COLO829 (cell line): ENCODE results near the gene HSF2.

ENCODE experiments used
- DNase-seq: peaks from one replicate; pipeline ENCODE4 v3.0.0; 2012; ENCODE audit warnings: low spot score

Gene HSF2

DNA sequence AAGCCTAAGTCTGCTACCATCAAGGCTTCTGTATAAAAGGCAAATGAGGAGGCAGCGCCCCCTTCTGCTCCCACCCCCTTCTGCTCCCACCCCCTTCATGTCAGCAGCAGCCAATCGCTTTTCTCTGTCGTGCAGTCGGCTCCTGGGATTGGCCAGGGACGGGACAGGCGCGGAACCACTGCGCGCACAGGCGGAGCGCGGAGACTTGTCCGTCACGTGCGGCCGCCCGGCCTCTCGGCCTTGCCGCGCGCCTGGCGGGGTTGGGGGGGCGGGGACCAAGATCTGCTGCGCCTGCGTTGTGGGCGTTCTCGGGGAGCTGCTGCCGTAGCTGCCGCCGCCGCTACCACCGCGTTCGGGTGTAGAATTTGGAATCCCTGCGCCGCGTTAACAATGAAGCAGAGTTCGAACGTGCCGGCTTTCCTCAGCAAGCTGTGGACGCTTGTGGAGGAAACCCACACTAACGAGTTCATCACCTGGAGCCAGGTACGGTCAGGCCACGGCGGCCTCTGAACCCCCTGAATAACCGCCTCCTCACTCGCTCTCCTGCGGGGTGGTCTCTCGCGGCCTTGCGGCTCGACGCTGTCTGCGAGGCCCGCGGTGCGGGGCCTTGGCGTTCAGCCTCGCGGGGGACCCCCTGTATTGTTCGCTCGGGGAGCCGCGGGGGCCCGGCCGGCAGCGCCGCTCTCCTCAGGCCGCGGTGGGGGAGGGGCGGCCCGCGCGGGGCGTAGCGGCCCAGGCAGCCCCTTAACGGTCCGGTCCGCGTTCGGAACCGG lies at the start of gene HSF2:
TSS of gene HSF2 (plus strand) at position 305 of the 773 bp plus-strand sequence. CDS start at position 391, 86 bp downstream.
- peak; percentile 89 for DNase-seq

- DNase-seq: no peak
Observed at GRCh38 chr6:122352981-122353664, 46.3 kb upstream of the HSF2 start.

DNA sequence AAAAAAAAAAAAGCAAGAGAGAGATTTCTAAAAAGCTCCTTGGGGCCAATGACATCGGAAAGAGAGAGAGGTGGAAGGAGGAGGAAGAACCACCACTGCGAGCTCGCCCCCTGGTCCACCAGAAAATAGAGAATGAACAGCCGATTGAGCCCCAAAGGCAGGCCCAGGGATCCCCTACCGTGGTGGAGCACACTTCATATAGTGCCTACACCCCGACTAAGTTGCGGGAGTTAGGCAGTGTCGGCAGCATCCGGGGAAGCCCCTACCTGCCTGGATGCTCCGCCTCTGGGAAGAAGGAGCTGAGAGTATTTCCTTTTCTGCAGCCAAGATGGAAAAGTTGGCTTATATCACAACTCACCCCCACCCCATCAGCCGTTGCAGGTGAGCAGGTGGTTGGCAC lies 38.6 kb upstream of the HSF2 start:
- no peak for DNase-seq

GRCh38 chr6:122361314-122361979 lies 38.0 kb upstream of the HSF2 start:
- no peak for DNase-seq

GRCh38 chr6:122363769-122364483 lies 35.5 kb upstream of the HSF2 start:
- DNase-seq: no peak

DNA sequence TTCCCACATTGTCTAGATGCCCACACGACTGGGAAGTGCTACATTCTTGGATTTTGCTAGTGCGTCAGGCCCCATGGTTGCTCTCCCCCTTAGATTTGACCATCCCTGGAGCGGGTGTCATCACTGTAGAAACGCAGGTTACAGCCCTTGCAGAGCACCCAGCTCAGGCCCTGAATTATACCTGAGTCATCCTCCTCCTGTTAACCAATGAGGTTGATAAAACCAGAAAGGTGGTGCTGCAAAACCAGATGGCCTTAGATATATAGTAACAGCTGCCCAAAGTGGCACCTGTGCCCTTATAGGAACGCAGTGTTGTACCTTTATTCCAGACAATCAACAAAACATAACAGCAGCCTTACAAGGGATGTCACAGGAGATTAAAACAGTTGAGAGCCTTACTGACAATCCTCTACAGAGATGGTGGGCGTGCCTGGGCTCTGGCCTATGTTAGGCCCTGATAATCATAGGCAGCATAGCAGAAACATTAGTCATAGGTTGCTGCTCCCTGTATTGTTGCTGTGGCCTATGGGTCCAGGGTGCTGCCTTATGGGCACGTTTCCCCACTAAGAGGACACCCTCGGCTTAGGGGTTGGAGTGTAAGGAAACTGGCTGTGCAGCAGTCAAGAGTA lies 33.6 kb upstream of the HSF2 start:
- no peak for DNase-seq

- DNase-seq: no peak
Observed at GRCh38 chr6:122367171-122367570, 32.3 kb upstream of the HSF2 start.

DNA sequence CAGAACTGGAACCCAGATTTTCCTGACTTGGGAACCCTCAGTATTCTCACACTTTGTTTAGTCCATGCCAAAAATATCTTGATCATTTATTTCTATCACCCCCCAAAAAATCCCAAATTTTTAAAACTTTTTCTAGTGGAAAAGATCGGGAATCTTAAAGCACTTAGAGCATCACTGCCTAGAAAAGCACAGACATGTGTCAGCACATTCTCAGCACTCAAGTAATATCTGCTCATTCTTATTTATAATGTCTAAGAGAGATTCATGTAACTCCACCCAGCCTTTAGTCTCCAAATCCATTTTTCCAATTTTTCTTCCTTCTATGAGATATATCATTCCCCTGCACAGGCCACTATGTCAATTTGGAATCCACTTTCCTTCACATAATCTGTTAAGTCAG lies 29.9 kb upstream of the HSF2 start:
- DNase-seq: no peak

GRCh38 chr6:122372647-122373046 lies 26.8 kb upstream of the HSF2 start:
- DNase-seq: peak; percentile 13

- DNase-seq: no peak
Observed at GRCh38 chr6:122374307-122374706, 25.1 kb upstream of the HSF2 start.

DNA sequence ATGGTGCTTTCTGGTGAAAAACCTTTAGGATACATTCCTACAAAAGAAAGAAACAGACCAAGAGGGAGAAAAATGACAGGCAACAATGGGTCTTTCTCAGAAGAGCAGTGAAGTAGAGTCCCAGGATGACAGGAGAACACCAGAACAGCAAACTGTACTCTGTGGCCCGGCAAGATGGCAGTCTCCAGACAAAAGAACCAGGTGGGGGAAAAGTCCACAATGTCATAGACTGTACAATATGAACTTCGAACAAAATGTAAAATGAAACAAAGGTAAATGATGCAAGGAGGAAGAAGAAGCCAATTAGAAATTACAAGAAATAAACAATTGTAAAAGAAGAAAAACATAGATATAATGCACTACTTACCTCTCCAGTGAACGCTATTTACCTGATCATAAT lies 23.2 kb upstream of the HSF2 start:
- no peak for DNase-seq

DNA sequence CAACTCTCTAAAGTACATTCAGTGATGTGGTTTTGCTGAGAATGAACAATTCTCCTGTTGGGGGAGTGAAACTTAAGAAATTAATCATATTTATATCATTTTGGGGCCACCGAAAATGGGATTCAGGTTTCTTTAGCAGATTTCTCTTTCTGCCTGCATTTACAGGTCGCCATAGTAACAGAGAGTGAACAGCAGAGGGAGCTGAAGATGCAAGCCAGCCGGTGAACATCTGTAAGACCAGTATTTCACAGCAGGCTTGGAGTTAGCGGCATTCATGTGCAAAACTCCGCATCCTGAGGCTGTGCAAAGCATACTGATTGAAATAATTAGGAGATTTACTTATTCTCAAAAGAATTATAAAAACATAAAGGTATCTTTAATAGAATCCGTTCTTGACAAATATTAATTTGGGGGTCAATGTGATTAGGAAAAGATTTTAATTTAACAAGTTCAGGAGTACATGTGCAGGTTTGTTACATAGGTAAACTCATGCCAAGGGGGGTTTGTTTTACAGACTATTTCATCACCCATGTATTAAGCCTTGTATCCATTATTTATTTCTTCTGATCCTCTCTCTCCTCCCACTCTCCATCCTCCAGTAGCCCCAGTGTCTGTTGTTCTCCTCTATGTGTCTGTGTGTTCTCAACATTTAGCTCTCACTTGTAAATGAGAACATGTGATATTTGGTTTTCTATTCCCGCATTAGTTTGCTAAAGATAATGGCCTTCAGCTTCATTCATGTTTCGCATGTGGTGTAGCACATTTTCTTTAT lies 17.8 kb upstream of the HSF2 start:
- peak; percentile 60 for DNase-seq

DNA sequence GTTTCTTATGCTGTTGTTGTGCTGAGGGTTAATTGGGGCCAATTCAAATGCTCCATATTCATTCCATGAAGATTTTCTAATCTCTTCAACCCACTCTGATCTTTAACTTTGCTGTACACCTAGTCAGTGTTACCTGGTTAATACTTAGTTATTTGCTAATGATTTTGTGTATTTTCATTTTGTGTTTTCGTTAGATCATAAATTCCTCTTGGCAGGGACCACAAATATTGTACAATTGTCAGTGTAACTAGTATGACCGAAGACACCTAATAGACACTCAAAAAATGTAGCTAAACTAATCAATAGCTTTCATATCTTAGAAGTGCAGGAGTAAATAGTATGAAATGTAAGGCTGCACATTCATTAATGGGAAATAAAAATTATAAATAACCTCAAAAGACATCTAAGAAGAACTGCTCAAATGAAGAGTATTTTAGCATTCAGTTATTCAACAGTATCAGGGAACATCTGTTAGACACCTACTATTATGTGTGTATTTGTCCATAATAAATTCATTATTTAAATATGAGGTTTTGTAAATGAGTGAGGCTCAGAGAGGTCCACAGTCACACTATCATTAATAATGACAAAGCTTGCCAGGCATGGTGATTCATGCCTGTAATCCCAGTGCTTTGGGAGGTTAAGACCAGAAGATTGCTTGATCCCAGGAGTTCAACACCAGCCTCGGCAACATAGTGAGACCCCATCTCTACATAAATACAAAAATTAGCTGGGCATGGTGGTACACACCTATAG lies 13.4 kb upstream of the HSF2 start:
- no peak for DNase-seq

DNA sequence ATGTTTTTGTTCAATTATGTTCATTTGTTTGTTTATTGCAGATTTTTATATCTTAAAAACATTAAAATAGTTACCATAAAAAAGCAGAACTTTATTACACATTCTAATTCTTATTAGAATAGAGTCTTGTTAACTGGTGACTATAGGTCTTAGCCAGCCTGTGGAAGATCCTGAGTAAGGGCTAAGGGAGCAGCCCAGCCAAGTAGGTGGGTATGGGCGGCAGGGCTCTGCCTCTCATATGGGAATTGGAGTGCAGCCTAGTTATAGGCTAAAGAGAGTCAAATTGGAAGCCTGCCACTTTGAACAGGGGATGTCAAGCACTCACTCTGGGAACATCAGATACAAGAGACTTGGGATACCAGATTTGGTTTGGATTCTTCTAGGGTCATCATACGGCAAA lies 10.5 kb upstream of the HSF2 start:
- no peak for DNase-seq

- DNase-seq: no peak
Observed at GRCh38 chr6:122389704-122390372, 9.6 kb upstream of the HSF2 start.

DNA sequence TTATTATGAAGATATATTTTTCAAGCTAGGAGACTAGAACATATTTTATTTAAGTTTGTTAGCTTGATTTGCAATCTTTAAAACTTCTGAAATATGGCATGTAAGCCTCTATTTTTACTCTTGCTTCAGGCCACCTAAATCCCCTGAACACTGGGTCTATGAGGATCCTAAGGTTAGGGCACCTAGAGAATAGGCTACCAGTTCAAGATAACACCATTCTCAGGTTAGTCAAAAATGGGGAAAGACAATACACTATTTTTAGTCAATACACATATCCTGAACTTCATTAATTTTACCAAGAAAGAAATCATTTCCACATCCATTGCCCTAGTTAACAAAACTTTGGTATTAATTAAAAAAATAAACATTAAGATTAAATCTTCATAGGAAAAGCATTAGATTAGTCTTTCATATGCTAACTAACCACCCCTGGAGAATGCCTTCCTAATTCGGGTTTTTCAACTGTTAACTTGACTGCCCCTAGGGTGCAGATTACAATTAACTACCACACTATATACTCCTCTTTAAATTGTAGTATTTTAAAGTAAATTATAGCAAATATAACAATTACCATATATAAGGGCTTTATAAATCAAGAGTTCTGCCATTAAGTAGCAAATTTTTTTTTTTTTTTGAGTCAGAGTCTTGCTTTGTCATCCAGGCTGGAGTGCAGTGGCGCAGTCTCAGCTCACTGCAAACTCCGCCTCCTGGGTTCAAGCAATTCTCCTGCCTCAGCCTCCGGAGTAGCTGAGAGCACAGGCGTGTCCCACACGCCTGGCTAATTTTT lies 6.7 kb upstream of the HSF2 start:
- DNase-seq: no peak

DNA sequence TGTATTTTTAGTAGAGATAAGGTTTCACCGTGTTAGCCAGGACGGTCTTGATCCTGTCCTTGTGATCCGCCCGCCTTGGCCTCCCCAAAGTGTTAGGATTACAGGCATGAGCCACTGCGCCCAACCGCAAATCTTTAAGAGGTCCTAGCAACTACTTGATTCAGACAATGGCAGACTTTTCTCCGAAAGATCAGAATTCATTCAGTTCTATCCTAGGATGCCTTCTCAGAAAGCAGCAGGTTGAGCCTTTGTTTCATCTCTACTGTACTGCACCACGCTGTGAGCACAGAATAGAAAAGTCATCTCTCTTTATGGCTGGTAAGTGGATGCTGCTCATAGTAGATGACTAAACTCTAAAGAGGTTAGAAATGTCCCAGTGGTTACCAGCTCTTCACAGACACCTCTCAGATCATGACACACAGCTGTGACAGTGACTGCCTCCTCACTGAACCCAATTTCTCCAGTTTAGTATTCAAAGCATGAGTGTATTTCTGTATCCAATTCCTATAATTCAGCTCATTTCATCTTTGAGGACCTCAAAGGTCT lies 6.0 kb upstream of the HSF2 start:
- no peak for DNase-seq

GRCh38 chr6:122394016-122394415 lies 5.4 kb upstream of the HSF2 start:
- DNase-seq: no peak

DNA sequence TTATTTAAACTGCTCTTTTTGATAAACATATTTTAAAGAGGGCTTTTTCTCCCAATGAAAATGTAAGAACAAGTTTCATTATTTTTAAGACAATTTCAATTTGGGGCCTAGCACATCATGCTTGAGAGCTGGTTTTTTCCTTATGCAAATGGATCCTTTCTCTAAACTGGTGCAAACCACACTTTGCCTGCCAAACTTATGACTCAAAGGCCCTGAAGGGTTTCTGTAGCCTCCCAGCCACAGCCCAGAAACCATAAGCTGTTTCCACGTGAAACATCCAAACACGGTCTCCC lies 451 bp upstream of the HSF2 start:
- DNase-seq: no peak
